Nephron (organoid): Measurements from ENCODE around the gene ATP8A1.

Source experiments
- H3K27ac Mint-ChIP-seq, 3 experiments: 2 replicates each; pipeline ENCODE4 v1.8.0; 2020; ENCODE audit warnings: mixed read lengths in 3 of 3, mild to moderate bottlenecking in 2 of 3, moderate library complexity in 1 of 3
- H3K27me3 Mint-ChIP-seq: 2 replicates; pipeline ENCODE4 v1.8.0; 2021; ENCODE audit warnings: low read depth, mild to moderate bottlenecking, moderate library complexity, mixed read lengths
- H3K36me3 Mint-ChIP-seq: 2 replicates; pipeline ENCODE4 v1.8.0; 2020; ENCODE audit warnings: low read depth, mixed read lengths
- H3K4me1 Mint-ChIP-seq: 2 replicates; pipeline ENCODE4 v1.8.0; 2020; ENCODE audit warnings: mixed read lengths
- H3K4me3 Mint-ChIP-seq, 3 experiments: 2 replicates each; pipeline ENCODE4 v1.8.0; 2020; ENCODE audit warnings: mild to moderate bottlenecking in 3 of 3, mixed read lengths in 3 of 3, moderate library complexity in 2 of 3
- H3K9me3 Mint-ChIP-seq: 2 replicates; pipeline ENCODE4 v1.8.0; 2020; ENCODE audit warnings: mixed read lengths
- TF ChIP-seq, protein P1 (sequence below), 3 experiments: fragments of 200-600 bp; sonication (generic); IDR thresholded peaks; one replicate each; pipeline ENCODE4 v1.5.0; 2021; ENCODE audit warnings: antibody characterized with exemption in 3 of 3; ENCODE audit not compliant: unreplicated experiment in 3 of 3

Gene ATP8A1

DNA sequence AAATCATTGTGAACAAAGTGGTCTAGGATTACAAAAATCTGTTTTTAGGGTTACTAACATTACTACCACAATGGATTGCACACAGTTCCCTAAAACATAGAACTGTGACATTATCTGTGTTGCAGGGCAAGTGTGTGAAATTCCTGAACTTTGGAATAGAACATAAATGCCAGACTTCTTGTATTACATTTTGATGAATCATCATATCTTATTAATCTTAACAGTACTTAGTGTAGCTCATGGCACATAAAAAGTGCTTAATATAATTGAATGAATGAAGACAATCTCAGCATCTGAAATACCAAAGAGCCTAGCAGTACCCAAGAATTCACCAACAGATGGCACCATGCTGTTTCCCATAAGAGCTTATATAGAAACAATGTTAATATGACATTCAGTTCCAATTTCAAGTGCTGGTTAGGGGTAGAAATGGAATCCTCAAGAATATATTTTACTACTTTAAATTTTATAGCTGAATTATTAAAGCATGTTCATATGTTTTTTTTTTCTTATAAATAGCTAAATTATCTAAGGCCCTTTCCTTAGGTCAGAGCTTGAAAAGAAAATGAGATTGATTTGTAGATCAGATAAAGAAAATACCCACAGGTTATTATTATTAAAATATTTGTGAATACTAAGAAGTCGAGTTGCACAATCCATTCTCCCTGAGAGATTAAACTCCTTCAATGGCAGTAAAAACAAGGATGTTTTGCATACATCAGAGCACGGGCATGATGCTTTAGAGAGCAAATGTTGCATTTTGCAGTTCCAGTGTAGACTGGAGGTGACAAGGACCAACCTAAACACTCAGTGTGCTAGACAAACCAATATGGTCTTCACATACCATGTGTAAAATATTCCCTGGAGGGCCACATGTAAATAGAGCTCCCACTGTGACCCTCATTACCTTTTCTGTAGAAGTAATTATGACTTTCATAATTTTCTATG is 285.3 kb downstream of the ATP8A1 start:
- H3K4me3 Mint-ChIP-seq: no peak overlapping the region
- TF ChIP-seq, protein P1, sequence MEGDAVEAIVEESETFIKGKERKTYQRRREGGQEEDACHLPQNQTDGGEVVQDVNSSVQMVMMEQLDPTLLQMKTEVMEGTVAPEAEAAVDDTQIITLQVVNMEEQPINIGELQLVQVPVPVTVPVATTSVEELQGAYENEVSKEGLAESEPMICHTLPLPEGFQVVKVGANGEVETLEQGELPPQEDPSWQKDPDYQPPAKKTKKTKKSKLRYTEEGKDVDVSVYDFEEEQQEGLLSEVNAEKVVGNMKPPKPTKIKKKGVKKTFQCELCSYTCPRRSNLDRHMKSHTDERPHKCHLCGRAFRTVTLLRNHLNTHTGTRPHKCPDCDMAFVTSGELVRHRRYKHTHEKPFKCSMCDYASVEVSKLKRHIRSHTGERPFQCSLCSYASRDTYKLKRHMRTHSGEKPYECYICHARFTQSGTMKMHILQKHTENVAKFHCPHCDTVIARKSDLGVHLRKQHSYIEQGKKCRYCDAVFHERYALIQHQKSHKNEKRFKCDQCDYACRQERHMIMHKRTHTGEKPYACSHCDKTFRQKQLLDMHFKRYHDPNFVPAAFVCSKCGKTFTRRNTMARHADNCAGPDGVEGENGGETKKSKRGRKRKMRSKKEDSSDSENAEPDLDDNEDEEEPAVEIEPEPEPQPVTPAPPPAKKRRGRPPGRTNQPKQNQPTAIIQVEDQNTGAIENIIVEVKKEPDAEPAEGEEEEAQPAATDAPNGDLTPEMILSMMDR (IDR thresholded peaks at IDR 0.05; ENCODE audit: unreplicated experiment in 3 of 3): peak; percentile 69 to 78 (median 69)
- peaks cover 5% of the 10 kb centered on the region for H3K36me3 Mint-ChIP-seq
- H3K4me1 Mint-ChIP-seq: peaks cover 10% of the 10 kb centered on the region
- no peak overlapping the region for H3K27ac Mint-ChIP-seq
- H3K27me3 Mint-ChIP-seq: peaks cover 7% of the 10 kb centered on the region
- peaks cover 8% of the 10 kb centered on the region for H3K9me3 Mint-ChIP-seq

DNA sequence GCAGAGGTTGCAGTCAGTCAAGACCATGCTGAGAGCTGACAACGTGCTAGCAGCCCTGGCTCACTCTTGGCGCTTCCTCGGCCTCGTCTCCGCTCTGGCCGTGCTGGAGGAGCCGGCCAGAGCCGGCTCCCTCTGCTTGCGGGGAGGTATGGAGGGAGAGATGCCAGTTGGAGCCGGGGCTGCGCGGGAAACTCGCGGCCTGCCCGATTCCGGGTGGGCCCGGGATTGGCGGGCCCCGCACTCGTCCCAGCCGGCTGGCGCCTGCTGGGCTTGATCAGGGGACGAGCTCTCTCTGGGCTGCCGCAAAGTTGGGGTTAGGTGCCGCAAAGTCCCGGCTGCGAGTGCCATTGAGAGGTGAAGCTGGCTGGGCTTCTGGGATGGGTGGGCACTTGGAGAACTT is 287.4 kb downstream of the ATP8A1 start:
- Mint-ChIP-seq H3K4me1 (peaks cover 8% of the 10 kb centered on the region), H3K36me3 (no peaks in the 10 kb centered on the region), H3K4me3 (no peak overlapping the region), H3K9me3 (peaks cover 3% of the 10 kb centered on the region), H3K27ac (no peak overlapping the region), H3K27me3 (peaks cover 7% of the 10 kb centered on the region)
- TF ChIP-seq, protein P1 (IDR thresholded peaks at IDR 0.05; ENCODE audit: unreplicated experiment in 3 of 3): no peak

DNA sequence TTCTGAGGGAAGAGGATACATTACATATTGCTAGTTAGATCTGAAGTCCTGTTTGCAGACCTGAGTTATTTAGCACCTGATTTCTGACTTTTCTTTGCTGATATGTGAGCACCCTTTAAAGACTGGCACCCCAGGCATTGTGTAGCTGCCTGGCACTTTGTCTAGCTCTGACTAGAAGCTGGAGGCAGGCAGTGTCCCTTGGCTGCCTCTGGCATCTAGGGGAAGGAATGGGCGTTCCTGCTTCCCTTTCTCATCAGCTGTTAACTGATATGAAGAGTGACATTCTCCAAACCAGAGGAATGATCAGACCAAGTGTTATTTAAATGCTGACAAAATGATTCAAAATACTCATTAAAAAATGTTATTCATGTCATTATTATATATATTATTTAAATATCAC is 289.9 kb downstream of the ATP8A1 start:
- H3K4me1 Mint-ChIP-seq: peaks cover 6% of the 10 kb centered on the region
- TF ChIP-seq, protein P1 (IDR thresholded peaks at IDR 0.05; ENCODE audit: unreplicated experiment in 3 of 3): no peak
- H3K27ac Mint-ChIP-seq: peak overlapping the region in 1 of 3 experiments; percentile 52
- no peaks in the 10 kb centered on the region for H3K9me3 Mint-ChIP-seq
- peaks cover 11% of the 10 kb centered on the region for H3K27me3 Mint-ChIP-seq
- H3K36me3 Mint-ChIP-seq: no peaks in the 10 kb centered on the region
- no peak overlapping the region for H3K4me3 Mint-ChIP-seq

DNA sequence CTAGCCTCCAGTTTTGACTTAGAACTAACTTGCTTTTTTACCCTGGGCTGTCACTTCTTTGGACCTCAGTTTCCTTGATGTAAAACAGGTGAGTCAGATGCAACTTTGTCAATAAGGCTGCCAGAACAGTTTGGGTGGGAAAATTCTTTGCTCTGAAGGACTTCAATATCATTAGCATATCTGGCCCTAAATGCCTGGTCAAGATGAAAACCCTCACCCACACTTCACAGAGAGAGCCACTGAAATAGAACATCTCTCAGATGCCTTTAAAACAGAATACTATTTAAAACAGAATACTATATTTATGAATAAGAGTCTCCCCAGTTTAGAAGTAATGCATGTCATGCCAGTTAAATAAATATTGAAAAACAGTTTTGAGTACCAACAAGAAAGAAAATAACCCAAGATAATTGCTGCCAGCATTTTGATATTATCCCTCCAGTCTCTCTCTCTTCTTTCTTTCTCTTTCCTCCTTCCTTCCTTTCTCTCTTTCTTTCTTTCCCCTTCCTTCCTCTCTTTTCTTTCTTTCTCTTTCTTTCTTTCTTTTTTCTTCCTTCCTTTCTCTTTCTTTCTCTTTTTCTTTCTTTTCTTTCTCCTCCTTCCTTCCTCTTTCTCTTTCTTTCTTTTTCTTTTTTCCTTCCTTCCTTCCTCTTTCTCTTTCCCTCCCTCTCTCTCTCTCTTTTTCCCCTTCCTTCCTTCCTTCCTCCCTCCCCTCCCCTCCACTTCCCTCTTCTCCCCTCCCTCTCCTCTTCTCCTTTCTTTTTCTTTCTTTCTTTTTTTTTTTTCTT is 292.4 kb downstream of the ATP8A1 start:
- Mint-ChIP-seq H3K36me3 (no peaks in the 10 kb centered on the region), H3K4me1 (peaks cover 11% of the 10 kb centered on the region), H3K27me3 (peaks cover 11% of the 10 kb centered on the region), H3K9me3 (no peaks in the 10 kb centered on the region), H3K4me3 (no peak overlapping the region), H3K27ac (no peak overlapping the region)
- TF ChIP-seq, protein P1 (IDR thresholded peaks at IDR 0.05; ENCODE audit: unreplicated experiment in 3 of 3): no peak

DNA sequence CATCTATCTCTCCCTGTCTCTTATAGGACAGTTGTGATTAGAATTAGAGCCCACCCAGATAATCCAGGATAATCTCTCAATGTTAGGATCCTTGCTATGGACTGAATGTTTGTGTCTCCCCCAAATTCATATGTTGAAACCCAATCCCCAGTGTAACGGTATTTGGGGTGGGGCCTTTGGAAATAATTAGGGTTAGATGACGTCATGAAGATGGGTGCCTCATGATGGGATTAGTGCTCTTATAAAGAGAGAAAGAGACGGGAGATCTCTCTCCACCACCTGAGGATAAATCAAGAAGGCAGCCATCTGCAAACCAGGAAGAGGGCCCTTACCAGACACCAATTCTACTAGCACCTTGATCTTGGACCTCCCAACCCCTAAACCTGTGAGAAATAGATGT is 293.3 kb downstream of the ATP8A1 start:
- H3K27me3 Mint-ChIP-seq: peaks cover 16% of the 10 kb centered on the region
- TF ChIP-seq, protein P1 (IDR thresholded peaks at IDR 0.05; ENCODE audit: unreplicated experiment in 3 of 3): no peak
- H3K4me1 Mint-ChIP-seq: peaks cover 15% of the 10 kb centered on the region
- no peak overlapping the region for H3K4me3 Mint-ChIP-seq
- no peaks in the 10 kb centered on the region for H3K9me3 Mint-ChIP-seq
- no peak overlapping the region for H3K27ac Mint-ChIP-seq
- no peaks in the 10 kb centered on the region for H3K36me3 Mint-ChIP-seq
